GM21825 (cell line): ENCODE results near the gene NKX2-8.

Experiments used
- ATAC-seq: cut with Tn5 transposase; IDR thresholded peaks from one replicate; pipeline ENCODE4 v1.9.1; 2021; ENCODE audit warnings: mild to moderate bottlenecking, moderate library complexity; ENCODE audit not compliant: unreplicated experiment

The NKX2-8 gene

DNA sequence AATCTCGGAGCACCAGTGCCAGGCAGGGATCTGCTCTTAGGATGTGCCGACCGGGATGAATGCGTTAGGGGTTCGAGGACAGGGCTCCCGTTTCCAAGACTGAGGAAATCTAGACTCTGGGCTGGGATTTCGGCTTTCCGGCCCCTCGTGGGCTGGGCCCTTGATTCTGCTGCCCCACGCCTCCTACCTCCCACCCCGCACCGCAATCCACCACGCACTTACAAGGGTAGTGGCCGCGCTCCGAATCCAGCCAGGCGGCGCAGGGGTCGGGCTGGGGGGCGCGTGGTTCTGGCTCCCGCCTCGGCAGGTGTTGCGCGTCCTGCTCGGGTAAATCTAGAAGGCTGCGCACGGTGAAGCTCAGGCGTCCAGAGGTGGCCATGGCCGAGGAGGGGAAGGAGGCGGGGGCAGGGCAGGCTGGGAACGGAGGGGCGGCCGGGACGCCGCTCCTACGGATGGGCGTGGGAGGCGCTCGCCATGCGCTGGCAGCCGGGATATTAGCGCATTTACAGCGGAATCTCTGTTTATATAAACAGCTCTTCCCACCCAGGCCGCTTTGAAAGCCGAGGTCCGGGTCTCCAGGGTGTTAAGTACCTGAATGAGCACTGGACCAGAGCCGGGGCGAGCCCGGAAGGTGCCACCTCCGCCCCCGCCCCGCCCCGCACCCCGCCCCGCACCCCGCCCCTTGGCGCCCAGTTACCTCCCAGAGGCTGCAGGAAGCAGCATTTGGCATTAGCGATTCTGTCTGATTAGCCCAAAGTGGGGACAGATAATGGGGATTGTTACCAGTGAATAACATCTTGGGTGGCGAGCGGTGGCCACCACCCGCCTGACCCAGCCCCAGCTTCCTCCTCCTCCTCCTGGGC is at the start of gene NKX2-8:
NKX2-8 (minus strand) TSS at position 604 of the 863 bp plus-strand sequence; CDS start at position 379, 225 bp downstream.
- no peak for ATAC-seq

GRCh38 chr14:36627981-36628380 is 45.6 kb upstream of the NKX2-8 start:
- ATAC-seq: no peak

- ATAC-seq: no peak
Measured at GRCh38 chr14:36626151-36626550, 43.7 kb upstream of the NKX2-8 start.

- ATAC-seq: no peak
Measured at GRCh38 chr14:36625436-36625835, 43.0 kb upstream of the NKX2-8 start.

- ATAC-seq: no peak
Measured at GRCh38 chr14:36625014-36625413, 42.6 kb upstream of the NKX2-8 start.

GRCh38 chr14:36619853-36620252 is 37.4 kb upstream of the NKX2-8 start:
- no peak for ATAC-seq

DNA sequence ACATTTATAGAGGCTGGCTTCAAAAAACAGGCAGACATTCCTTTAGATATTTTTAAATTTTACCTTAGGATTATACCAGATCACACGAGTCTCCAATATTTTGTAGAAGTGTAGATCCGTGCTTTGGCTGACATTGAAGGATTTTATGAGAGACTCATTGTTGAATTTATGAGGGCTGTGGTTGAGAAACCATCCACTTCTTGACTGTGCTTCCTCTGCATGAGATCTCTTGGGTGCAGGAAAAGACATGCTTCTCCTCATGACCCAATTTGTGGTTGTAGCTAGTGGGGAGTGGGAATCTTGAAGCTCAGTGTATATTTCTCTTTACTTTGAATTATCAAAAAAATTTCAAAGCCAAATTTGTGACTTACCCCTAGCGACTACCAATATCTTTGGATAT is 36.7 kb upstream of the NKX2-8 start:
- no peak for ATAC-seq

- no peak for ATAC-seq
Measured at GRCh38 chr14:36618641-36619040, 36.2 kb upstream of the NKX2-8 start.

DNA sequence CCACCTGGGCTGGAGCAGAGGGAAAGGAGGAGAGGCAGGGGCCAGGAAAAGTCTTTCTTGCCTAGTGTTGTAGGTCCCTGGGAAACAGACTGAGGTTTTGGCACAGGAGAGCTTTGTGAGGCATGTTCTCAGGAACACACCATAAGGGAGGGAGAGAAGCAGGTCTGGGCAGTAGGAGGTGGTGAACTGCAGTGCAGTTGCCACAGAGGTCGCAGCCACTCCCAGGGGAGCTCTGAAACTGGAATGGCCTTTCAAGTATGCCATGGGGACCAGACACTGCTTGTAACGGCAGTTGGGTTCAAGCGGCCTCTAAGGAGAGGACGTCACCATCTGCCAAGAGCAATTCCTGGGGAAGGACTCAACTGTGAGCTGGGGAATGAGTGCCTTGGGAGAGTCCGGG is 35.4 kb upstream of the NKX2-8 start:
- no peak for ATAC-seq

- no peak for ATAC-seq
Measured at GRCh38 chr14:36605506-36605857, 23.1 kb upstream of the NKX2-8 start.

GRCh38 chr14:36604757-36605505 is 22.5 kb upstream of the NKX2-8 start:
- peak; percentile 68 for ATAC-seq

DNA sequence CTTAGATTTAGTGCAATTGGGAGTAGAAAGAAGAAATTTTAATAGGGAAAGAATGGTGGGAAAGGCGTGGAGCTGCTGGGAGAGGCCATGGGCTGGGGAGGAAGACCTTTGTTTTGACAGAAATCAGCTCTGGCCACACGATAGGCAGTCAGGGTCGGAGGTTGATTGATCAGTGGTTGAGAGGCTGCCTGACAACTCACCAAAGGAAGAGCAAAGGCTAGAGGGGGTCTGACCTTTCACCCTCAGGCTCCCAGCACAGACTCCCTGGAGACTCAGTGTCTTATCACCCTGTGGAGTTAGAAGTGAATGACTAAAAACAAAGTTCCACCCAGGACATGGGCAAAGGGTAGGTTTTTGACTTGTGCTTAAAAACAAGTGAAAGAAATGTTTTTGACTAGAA is 18.0 kb upstream of the NKX2-8 start:
- ATAC-seq: no peak

DNA sequence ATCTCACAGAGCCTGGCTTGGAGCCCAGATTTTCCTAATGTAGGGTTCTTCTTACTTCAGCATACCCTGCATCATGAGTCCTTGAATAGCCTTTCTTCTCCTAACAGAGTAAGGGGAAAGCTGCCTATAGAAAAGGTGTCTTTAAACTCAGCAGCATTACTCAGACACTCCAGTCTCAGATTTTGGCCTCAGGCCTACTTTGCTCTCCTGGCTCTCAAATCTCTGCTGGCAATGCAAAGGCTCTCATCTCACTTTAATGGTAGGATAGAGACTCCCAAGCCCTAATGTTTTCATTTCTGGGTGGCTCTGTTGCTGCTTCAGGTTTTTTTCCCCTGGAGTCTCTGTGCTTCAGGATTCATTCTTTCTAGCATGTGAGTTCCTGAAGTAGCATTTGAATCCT is 9.1 kb upstream of the NKX2-8 start:
- no peak for ATAC-seq

- no peak for ATAC-seq
Measured at GRCh38 chr14:36588788-36589187, 6.4 kb upstream of the NKX2-8 start.

DNA sequence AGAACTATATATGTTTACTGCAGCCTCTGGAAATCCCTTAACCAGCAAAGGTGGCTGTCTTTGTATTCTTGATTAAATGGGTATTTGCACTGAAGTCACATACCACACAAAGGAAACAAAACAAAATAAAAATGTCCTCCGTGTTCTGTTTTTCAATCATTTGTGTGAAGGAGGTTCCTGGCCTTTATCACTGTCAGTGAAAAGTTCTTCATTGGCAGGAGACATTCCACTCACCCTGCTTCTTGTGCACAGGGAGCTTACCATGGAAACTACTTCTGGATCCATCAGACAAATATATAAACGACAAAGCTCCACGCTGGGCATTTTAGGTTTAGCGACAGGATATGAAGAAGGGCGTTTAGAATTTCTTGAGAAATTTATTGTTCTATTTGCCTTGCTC is 5.7 kb upstream of the NKX2-8 start:
- ATAC-seq: no peak

DNA sequence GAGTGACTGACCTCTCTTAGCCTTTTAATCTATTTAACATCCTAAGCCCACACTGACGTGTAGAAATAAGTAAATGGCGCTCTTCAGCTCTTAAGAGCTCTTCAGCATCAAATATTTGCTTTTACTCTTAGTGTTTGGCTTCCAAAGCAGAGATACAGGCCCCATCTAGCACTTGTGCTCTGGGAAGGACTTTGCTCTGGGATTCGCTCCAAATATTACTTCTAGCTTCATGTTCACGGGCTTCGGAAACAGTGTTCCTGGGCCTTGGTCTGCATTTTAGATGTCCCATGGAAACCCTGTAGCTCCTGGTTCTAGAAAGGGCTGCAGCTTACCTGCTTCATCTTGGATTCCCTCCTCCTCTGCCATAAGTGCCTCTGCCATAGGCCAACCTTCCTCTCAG is 2.7 kb upstream of the NKX2-8 start:
- no peak for ATAC-seq

GRCh38 chr14:36583893-36584811 is 1.7 kb upstream of the NKX2-8 start:
- no peak for ATAC-seq

GRCh38 chr14:36583242-36583892 is 953 bp upstream of the NKX2-8 start:
- no peak for ATAC-seq

DNA sequence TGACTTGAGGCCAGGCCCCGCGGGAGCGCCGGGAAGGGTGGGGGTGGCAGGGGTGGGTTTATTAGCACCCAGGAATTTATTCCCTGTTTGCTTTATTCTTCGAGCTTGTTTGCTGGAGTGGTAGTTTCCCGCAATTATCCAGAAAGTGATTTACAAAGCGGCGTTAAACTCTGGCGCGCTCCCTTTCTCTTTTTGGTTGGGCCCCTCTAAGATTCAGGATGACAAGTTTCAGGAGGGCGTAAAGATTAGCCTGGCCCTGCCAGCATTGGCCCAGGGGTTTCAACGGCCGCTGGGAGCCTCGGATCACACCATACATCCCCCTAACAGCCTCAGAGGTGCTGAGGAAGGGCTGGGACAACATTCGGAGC is 444 bp upstream of the NKX2-8 start:
- ATAC-seq: no peak
